Ascending aorta (tissue), 2 donors: ENCODE data around the gene LGALS7B. TPM values are rescaled to one million over a fixed set of nuclear protein-coding genes. Genes with fewer than 3 reads are reported as not detected.
"Not testable (repeated sequence)": the region's sequence is repeated elsewhere in the genome, so short reads cannot be mapped to it uniquely, and the experiment has no call there.

ENCODE experiments used
- DNase-seq, 2 donors: peaks; one replicate each; pipeline ENCODE4 v3.0.0-alpha.2; 2019; ENCODE audit warnings: low spot score in 2 of 2
- H3K27ac ChIP-seq, 2 donors: fragments of 200-600 bp; sonication (generic); one replicate each; pipeline ENCODE4 v1.5.1; 2016 to 2017; ENCODE audit warnings: mild to moderate bottlenecking in 1 of 2
- H3K27me3 ChIP-seq: fragments of 200-600 bp; sonication (generic); one replicate; pipeline ENCODE4 v1.5.1; 2017
- H3K36me3 ChIP-seq, 2 donors: fragments of 200-600 bp; sonication (generic); one replicate each; pipeline ENCODE4 v1.5.1; 2016
- H3K4me1 ChIP-seq, 2 donors: fragments of 200-600 bp; sonication (generic); one replicate each; pipeline ENCODE4 v1.5.1; 2016 to 2017; ENCODE audit warnings: mild to moderate bottlenecking in 1 of 2
- H3K4me3 ChIP-seq, 2 donors: fragments of 200-600 bp; sonication (generic); one replicate each; pipeline ENCODE4 v1.5.1; 2016 to 2017; ENCODE audit warnings: mild to moderate bottlenecking in 1 of 2
- H3K9me3 ChIP-seq, 2 donors: fragments of 200-600 bp; sonication (generic); one replicate each; pipeline ENCODE4 v1.5.1; 2016
- intact Hi-C: fragments of 100-400 bp; cut with DNase I; formaldehyde crosslinking; loops from one replicate; pipeline ENCODE4 v1.15.1; 2023
- total RNA-seq: library from RNA; depleted of rRNA; stranded (reverse); fragments of >200 nt; gene quantifications from one replicate; pipeline ENCODE4 v1.1.0, GENCODE V29; 2016
- TF ChIP-seq, protein P1 (sequence below), 3 experiments: fragments of 200-600 bp in 2 of 3; fragments of 450-650 bp in 1 of 3; sonication (generic) in 2 of 3; IDR thresholded peaks; one replicate each; pipeline ENCODE4 v1.5.1; 2016 to 2019; ENCODE audit warnings: antibody characterized with exemption in 3 of 3, mild to moderate bottlenecking in 1 of 3, moderate library complexity in 1 of 3

The LGALS7B gene
- total RNA-seq, 1 donor from 2014 or later, result not detected

DNA sequence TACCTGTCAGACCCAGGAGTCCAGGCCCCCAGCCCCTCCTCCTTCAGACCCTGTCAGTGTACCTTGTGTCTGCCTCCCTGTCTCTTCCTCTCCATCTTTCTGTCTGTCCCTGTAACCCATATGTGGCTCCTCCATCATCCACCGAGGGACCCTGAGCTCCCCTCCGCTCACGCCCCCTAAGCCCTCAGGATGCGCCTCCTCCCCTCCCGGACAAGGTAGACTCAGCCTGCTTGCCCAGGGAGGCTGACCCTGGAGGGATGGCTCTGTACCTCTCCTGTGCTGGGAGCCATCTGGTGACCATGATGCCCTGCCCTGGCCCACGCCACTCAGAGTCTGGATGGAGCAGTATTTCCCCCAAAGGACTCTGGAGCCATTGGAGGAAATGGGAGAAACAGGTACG is 43.7 kb upstream of the LGALS7B start:
- H3K27me3 ChIP-seq, result no peaks in the 10 kb centered on the region
- H3K27ac ChIP-seq, result no peak overlapping the region
- intact Hi-C loops, result no loop called here
- no peaks in the 10 kb centered on the region for H3K4me1 ChIP-seq
- H3K36me3 ChIP-seq, result no peaks in the 10 kb centered on the region
- no peak for DNase-seq
- H3K4me3 ChIP-seq, result no peak overlapping the region
- TF ChIP-seq, protein P1, sequence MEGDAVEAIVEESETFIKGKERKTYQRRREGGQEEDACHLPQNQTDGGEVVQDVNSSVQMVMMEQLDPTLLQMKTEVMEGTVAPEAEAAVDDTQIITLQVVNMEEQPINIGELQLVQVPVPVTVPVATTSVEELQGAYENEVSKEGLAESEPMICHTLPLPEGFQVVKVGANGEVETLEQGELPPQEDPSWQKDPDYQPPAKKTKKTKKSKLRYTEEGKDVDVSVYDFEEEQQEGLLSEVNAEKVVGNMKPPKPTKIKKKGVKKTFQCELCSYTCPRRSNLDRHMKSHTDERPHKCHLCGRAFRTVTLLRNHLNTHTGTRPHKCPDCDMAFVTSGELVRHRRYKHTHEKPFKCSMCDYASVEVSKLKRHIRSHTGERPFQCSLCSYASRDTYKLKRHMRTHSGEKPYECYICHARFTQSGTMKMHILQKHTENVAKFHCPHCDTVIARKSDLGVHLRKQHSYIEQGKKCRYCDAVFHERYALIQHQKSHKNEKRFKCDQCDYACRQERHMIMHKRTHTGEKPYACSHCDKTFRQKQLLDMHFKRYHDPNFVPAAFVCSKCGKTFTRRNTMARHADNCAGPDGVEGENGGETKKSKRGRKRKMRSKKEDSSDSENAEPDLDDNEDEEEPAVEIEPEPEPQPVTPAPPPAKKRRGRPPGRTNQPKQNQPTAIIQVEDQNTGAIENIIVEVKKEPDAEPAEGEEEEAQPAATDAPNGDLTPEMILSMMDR (IDR thresholded peaks at IDR 0.05), result no peak
- no peaks in the 10 kb centered on the region for H3K9me3 ChIP-seq

DNA sequence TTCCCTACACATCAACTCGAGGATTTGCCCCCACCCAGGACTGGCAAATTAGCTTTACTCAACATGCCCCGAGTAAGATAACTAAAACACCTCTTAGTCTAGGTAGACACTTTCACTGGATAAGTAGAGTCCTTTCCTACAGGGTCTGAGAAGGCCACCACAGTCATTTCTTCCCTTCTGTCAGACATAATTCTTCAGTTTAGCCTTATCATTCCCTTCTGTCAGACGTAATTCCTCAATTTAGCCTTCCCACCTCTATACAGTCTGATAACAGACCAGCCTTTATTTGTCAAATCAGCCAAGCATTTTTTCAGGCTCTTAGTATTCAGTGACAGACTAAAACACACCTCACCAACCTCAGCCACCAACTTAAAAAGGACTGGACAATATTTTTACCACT is 35.2 kb upstream of the LGALS7B start:
- H3K4me3 ChIP-seq, H3K27me3 ChIP-seq, H3K9me3 ChIP-seq, intact Hi-C loops, H3K36me3 ChIP-seq, DNase-seq, H3K27ac ChIP-seq, H3K4me1 ChIP-seq: not testable (repeated sequence)

DNA sequence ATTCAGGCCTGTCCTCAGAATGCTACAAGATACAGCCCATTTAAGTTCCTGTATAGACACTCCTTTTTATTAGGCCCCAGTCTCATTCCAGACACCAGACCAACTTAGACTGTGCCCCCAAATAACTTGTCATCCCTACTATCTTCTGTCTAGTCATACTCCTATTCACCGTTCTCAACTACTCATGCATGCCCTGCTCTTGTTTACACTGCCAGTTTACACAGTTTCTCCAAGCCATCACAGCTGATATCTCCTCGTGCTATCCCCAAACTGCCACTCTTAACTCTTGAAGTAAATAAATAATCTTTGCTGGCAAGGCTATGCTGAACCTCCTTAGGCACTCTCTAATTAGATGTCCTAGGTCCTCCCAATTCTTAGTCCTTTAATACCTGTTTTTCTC is 34.8 kb upstream of the LGALS7B start:
- intact Hi-C loops, H3K4me1 ChIP-seq: not testable (repeated sequence)

DNA sequence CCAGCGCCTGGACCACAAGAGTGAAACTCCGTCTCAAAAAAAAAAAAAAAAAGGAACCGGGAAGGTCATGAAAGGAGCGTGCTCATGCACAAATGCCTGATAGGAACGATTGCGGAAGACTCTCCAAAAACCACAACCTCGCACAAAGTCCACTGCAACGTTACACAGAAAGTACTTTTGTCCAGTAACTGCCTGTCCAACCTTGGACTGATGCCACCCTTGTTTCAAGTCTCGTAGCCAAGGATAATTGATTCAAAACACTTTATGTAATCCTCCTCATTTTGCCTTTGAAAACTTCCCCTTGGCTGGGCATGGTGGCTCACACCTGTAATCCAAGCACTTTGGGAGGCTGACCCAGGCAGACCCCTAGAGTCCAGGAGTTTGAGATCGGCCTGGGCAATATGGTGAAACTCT is 29.4 kb upstream of the LGALS7B start:
- H3K4me1 ChIP-seq, result no peaks in the 10 kb centered on the region
- TF ChIP-seq, protein P1 (IDR thresholded peaks at IDR 0.05), result no peak
- no peak overlapping the region for H3K4me3 ChIP-seq
- no peaks in the 10 kb centered on the region for H3K27me3 ChIP-seq
- H3K9me3 ChIP-seq, result no peaks in the 10 kb centered on the region
- intact Hi-C loops, result no loop called here
- H3K36me3 ChIP-seq, result no peaks in the 10 kb centered on the region
- no peak for DNase-seq
- no peak overlapping the region for H3K27ac ChIP-seq

More for the DNA sequence above, 34.8 kb upstream of the LGALS7B start:
- not testable (repeated sequence) for H3K27me3 ChIP-seq, H3K4me3 ChIP-seq, H3K27ac ChIP-seq, DNase-seq, H3K9me3 ChIP-seq, H3K36me3 ChIP-seq

DNA sequence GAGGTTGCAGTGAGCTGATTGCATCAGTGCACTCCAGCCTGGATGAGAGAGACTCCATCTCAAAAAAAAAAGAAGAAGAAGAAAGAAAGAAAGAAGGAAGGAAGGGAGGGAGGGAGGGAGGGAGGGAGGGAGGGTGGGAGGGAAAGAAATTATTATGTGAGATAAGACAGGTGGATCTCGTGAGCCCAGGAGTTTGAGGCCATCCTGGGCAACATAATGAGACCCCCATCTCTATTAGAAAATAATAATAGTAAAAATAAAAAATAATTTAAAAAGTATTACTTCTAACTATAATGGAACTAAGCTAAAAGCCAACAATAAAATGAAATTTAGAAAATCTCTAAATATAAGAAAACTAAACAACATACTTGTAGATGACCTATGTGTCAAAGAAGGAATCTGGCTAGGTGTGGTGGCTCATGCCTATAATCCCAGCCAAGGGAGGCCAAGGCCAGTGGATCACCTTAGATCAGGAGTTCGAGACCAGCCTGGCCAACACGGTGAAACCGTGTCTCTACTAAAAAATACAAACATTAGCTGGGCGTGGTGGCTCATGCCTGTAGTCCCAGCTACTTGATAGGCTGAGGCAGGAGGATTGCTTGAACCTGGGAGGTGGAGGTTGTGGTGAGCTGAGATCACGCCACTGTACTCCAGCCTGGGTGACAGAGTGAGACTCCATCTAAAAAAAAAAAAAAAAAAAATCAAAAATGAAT is 28.0 kb upstream of the LGALS7B start:
- intact Hi-C loops, DNase-seq, H3K36me3 ChIP-seq: not testable (repeated sequence)

DNA sequence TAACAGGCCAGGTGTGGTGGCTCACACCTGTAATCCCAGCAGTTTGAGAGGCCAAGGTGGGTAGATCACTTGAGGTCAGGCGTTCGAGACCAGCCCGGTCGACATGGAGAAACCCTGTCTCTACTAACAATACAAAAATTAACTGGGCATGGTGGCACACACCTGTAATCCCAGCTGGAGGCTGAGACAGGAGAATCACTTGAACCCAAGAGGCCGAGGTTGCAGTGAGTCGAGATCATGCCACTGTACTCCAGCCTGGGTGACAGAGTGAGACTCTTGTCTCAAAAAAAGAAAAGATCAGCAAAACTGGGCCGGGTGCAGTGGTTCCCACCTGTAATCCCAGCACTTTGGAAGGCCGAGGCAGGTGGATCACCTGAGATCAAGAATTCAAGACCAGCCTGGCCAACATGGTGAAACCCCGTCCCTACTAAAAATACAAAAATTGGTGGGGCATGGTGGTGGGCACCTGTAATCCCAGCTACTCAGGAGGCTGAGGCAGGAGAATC is 27.1 kb upstream of the LGALS7B start:
- H3K36me3 ChIP-seq, H3K27me3 ChIP-seq, H3K4me3 ChIP-seq, H3K9me3 ChIP-seq, H3K4me1 ChIP-seq, H3K27ac ChIP-seq, DNase-seq, intact Hi-C loops: not testable (repeated sequence)

More for the DNA sequence above, 28.0 kb upstream of the LGALS7B start:
- H3K4me1 ChIP-seq, H3K9me3 ChIP-seq, H3K27ac ChIP-seq, H3K4me3 ChIP-seq, H3K27me3 ChIP-seq: not testable (repeated sequence)

DNA sequence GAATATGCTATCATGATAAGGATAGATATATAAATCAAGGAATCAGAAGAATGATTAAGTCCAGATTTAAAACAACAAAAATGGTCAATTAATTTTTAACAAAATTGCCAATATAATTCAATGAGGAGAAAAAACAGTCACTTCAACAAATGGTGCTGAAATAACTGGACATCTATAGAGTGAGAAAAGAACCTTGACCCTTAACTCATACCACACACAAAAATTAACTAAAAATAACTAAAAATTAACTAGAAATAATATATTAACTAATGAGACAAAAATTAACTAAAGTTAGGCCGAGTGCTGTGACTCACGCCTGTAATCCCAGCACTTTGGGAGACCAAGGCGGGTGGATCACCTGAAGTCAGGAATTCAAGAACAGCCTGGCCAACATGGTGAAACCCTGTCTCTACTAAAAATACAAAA is 25.2 kb upstream of the LGALS7B start:
- Histone ChIP-seq H3K9me3 (no peaks in the 10 kb centered on the region), H3K27ac (no peak overlapping the region), H3K36me3 (no peaks in the 10 kb centered on the region), H3K4me1 (no peaks in the 10 kb centered on the region), H3K27me3 (no peaks in the 10 kb centered on the region), H3K4me3 (no peak overlapping the region)
- intact Hi-C loops, result no loop called here
- TF ChIP-seq, protein P1 (IDR thresholded peaks at IDR 0.05), result no peak
- no peak for DNase-seq

DNA sequence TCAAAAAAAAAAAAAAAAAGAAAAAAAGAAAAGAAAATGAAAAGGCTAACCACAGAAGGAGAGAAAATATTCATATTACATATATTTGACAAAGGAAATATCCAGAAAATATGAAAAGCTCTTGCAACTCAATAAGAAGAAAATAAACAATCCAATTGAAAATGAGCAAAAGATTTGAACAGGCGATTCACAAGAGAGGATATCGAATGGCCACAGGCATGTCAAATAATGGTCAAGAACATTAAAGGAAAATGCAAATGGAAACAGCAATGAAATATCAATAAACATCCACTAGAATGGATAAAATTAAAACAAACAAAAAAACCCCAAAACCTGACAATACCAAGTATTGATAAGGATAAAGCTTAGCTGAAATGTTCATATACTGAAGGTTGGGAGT is 23.8 kb upstream of the LGALS7B start:
- Histone ChIP-seq H3K27ac (no peak overlapping the region), H3K4me1 (peaks cover 0 to 4% of the 10 kb centered on the region in 2 donors), H3K27me3 (no peaks in the 10 kb centered on the region), H3K9me3 (no peaks in the 10 kb centered on the region), H3K36me3 (no peaks in the 10 kb centered on the region), H3K4me3 (no peak overlapping the region)
- TF ChIP-seq, protein P1 (IDR thresholded peaks at IDR 0.05), result no peak
- no peak for DNase-seq
- intact Hi-C loops, result no loop called here
